GM19240 (cell line): Measurements from ENCODE around the gene NELL1.
"Not testable (repeated sequence)": the region's sequence is repeated elsewhere in the genome, so short reads cannot be mapped to it uniquely, and the experiment has no call there.

Experiments used
- DNase-seq: peaks from one replicate; pipeline ENCODE4 v3.0.0; 2011; ENCODE audit warnings: low spot score; ENCODE audit not compliant: insufficient read length

The NELL1 gene

GRCh38 chr11:21105196-21105917, 436.0 kb downstream of the NELL1 start:
- DNase-seq = no peak

- DNase-seq = no peak
These were observed 440.0 kb downstream of the NELL1 start for GRCh38 chr11:21109341-21109740.

DNA sequence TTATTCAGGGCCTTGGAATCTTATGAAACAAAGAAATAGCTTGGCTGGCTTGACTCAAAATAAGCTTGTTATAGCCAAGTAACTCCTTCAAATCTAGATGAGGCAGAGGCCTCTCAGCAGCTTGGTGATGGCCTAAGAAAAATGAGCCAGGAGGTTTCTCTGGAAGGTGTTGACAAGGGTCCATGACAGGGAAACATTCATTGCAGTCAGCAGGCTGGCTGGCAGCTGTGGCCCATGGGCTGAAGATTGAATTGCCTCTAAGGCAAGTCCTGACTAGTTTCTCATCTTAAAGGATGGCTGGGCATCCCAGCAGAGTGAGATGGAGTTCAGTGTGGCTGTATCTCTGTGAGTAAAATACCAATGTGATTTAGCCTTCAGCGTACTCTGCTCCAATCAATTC, 441.0 kb downstream of the NELL1 start:
- DNase-seq = no peak

DNA sequence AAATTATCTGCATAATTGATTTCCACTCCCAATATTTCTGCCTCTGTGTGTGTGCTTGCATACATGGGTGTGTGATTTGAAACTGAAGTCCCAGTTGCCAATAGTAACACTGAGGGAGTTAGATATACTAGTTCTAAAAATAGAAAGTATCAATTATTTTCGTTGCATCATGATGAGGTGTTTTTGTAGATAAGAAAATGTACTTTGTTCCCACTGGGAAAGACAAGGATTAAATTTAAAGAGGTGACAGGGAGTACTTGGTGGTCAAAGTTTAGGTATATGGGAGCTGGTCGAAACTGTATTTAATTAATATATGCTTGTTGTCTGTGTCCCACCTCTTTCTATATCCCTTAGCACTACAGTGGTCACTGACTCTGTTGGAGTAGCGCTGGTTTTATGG, 444.5 kb downstream of the NELL1 start:
- no peak for DNase-seq

GRCh38 chr11:21116009-21116408, 446.6 kb downstream of the NELL1 start:
- DNase-seq = no peak

DNA sequence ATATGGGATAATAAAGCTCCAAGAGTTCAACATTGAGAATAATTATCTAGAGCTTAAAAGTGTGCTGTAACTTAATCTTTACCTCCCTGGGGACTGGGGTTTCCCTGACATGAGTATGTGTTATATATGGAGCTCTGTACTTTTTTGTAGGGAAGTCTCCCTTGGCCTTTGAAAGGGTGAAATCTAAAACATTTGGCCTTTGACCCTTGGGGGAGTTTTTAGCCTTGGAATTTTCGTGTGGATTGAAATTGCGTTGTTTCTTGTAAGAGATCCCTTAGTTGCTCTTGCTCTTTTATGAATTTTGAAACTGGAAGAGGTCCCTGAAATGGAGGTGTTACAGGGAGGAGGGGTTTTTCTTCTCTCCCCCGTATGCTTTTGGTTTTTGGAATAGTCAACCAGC, 450.0 kb downstream of the NELL1 start:
- DNase-seq = no peak

- DNase-seq = no peak
These were observed 452.6 kb downstream of the NELL1 start for GRCh38 chr11:21121991-21122390.

DNA sequence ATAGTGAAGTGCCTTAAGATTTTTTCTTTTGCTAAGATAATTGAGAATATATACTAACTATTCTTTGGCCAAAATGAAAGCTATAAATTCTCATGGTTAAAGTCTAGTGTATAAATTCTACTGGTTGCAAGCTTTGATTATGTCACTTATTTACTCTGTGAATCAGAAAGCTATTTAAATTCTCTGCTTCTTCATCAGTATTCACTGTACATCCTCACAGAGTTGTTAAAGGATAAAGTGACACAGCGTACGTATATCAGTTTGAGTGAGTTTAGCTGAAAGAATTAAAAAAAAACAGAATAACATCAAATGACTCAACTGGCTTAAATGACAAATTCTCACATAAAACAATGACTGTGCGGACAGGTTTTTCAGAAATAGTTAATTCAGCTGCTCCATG, 453.1 kb downstream of the NELL1 start:
- DNase-seq = no peak

DNA sequence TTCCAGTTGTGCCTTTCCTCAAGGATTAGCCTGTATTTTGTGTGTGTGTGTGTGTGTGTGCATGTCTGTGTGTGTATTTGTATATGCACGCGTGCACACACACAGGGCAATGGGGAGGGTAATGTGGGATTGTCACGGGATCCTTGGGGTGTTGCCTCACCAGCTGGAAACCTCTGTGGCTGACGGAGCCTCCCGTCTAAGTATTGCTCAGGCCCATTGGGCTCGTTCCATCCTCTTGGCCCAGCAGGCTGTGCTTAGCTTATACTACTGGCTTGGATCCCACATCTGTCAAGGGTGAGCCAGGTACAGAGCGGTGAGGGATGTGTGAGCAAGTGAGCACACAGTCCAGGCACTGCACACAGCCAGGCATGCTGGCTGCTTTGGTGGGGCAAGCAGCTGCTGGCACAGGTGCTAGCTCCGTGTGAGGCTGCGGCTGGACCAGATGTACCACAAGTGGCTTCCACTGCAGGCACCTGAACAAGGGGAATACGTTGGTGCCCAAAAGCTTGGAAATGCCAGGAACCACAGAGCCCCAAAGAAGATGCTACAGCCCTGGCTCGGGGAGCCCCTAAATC, 462.8 kb downstream of the NELL1 start:
- DNase-seq = no peak

DNA sequence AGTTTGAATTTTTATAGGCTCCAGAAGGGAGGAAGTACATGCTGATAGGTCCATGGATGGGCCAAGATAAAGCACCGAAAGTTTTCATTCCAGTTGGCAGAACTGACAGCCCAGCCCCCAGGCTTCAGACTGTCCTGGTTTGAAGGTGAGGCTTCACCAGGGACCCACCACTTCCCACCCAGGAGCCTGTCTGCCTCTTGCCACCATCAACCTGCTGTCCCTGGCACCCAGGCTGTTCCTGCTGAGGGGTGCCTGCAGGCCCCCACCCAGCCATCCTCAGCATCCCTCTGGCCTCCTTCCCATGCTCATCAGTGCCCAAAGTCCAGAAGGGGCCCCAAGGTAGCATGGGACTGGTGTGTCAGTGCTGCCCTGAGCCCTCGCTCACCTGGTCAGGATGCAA, 463.9 kb downstream of the NELL1 start:
- DNase-seq = no peak

- no peak for DNase-seq
These were observed 464.3 kb downstream of the NELL1 start for GRCh38 chr11:21133722-21134121.

DNA sequence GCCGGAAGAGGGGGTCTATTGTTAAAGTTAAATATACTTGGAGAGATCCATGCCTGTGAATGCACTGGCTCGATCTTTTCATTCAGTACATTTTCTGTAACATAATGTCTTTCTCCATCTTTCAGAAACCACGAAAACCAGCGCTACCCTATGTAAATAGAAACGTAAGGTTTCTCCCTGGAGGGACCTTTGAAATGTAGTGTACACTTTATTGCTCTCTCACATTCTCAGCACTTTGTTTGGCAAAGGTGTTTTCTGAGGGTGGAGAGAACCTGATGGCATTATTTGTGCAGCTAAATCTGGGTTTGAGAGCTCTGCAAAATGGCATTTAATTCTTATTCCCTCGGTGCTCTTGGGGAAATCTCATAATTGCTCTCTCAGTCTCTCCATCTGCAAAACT, 468.4 kb downstream of the NELL1 start:
- DNase-seq = no peak

DNA sequence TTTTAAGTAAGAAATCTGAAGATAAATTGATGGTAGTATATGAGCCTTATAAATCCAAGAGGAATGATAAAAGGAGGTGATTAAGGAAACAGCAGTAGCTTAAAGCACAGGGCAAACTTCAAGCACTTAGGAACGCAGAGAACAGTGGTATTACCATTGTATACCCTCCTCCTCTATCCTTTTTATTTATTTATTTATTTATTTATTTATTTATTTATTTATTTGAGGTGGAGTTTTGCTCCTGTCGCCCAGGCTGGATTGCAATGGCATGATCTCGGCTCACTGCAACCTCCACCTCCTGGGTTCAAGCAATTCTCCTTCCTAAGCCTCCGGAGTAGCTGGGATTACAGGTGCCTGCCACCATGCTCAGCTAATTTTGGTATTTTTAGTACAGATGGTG, 472.2 kb downstream of the NELL1 start:
- not testable (repeated sequence) for DNase-seq

- DNase-seq = no peak
These were observed 472.6 kb downstream of the NELL1 start for GRCh38 chr11:21142007-21142406.

DNA sequence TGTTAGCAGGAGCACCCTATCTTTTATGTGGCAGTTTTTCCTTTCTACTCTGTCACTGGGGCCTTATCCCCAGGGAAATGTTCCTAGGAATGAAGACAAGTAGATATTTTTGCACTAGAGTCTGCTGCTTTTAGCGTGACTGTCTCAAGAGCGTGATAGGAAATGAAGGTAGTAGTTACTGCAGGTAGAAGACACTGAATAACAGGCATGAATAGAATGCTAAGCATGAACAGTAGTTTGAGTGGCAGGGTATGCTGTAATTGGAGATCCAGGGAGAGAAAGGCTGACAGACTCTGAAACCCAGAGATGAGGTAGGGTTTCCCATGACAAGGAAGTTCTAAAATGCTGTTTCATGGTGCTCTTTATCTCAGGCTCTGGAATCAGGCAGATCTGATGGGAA, 475.1 kb downstream of the NELL1 start:
- DNase-seq = no peak

- no peak for DNase-seq
These were observed 479.0 kb downstream of the NELL1 start for GRCh38 chr11:21148376-21148775.

GRCh38 chr11:21160140-21160539, 490.8 kb downstream of the NELL1 start:
- no peak for DNase-seq

- no peak for DNase-seq
These were observed 500.3 kb downstream of the NELL1 start for GRCh38 chr11:21169639-21170038.

GRCh38 chr11:21173476-21173875, 504.1 kb downstream of the NELL1 start:
- DNase-seq = no peak

GRCh38 chr11:21174781-21175180, 505.4 kb downstream of the NELL1 start:
- DNase-seq = no peak

DNA sequence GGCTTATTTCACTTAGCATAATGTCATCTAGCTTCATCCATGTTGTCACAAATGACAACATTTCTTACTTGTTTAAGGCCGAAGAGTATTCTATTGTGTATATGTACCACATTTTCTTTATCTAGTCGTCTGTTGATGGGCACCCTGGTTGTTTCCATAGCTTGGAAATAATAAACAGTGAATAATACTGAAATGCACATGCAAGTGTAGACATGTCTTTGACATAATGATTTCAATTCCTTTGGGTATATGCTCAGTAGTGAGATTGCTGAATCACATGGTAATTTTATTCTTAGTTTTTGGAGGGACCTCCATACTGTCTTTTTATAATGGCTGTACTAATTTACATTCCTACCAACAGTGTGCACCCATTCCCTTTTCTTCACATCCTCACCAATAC, 508.0 kb downstream of the NELL1 start:
- no peak for DNase-seq

DNA sequence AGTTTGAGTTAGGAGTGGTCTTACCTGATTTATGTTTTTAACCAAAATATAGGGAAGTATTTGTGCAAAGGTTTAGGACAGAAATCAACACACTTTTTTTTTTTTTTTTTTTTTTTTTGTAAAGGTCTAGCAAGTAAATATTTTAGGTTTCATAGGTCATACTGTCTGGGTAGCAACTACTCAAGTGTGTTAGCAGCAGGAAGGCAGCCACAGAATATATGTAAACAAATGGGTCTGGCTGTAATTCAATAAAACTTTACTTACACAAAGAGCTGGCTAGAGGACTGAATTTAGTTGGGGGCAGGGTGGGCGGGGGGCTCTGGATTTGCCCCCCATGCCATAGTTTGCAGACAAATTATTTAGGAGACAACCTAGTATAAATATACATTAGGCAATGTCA, 510.4 kb downstream of the NELL1 start:
- DNase-seq = no peak

DNA sequence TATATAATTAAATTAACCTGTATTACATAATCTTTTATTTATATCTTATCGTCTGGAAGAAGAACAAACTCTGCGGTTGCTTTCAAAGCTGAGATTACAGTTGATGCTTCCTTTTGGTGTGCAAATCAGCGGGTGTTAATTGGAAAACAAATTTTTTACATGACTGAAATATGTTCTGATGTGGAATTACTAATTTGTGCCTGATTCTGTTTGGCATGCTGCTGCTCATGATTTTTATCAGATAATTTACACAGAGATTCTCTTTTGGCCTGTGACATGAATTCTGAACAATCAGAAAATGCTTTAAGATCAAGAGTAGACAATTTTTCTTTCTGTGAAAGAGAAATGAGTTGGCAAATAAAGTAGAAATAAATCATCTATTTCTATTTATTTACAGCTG, 510.8 kb downstream of the NELL1 start:
- no peak for DNase-seq
